Glutamatergic neuron (in vitro differentiated cells): ENCODE measurements around the gene TMEM132C. TPM values are rescaled to one million over a fixed set of nuclear protein-coding genes. Genes with fewer than 3 reads are reported as not detected.
A peak's percentile ranks its signal among the peaks of the same experiment; 100 is the strongest.

Experiments used
- DNase-seq: peaks from one replicate; pipeline ENCODE4 v3.0.0; 2022
- H3K27ac Mint-ChIP-seq: one replicate; pipeline ENCODE4 v1.8.0; 2020; ENCODE audit warnings: mild to moderate bottlenecking, mixed read lengths, inconsistent platforms; ENCODE audit not compliant: unreplicated experiment
- H3K27me3 Mint-ChIP-seq: one replicate; pipeline ENCODE4 v1.8.0; 2020; ENCODE audit warnings: mild to moderate bottlenecking, moderate library complexity, mixed read lengths, inconsistent platforms; ENCODE audit not compliant: unreplicated experiment
- H3K36me3 Mint-ChIP-seq: one replicate; pipeline ENCODE4 v1.8.0; 2020; ENCODE audit warnings: mild to moderate bottlenecking, mixed read lengths, inconsistent platforms; ENCODE audit not compliant: unreplicated experiment
- H3K4me1 Mint-ChIP-seq: one replicate; pipeline ENCODE4 v1.8.0; 2020; ENCODE audit warnings: mild to moderate bottlenecking, low read depth, mixed read lengths, inconsistent platforms; ENCODE audit not compliant: unreplicated experiment
- H3K4me3 Mint-ChIP-seq: one replicate; pipeline ENCODE4 v1.8.0; 2020; ENCODE audit warnings: mild to moderate bottlenecking, mixed read lengths, inconsistent platforms; ENCODE audit not compliant: unreplicated experiment
- H3K9me3 Mint-ChIP-seq: one replicate; pipeline ENCODE4 v1.8.0; 2020; ENCODE audit warnings: mild to moderate bottlenecking, moderate library complexity, mixed read lengths, inconsistent platforms; ENCODE audit not compliant: unreplicated experiment
- microRNA-seq: library from miRNA; unstranded; fragments of <30 nt; microRNA quantifications from one replicate; pipeline ENCODE4, GENCODE V29; 2020; ENCODE audit not compliant: unreplicated experiment
- total RNA-seq: library from RNA; stranded (reverse); fragmentation: NEBNext Ultra II Directional; extraction: Animal tissue kit (Norgen Biotek cat#: 25700); gene quantifications from one replicate; pipeline ENCODE4 v1.2.1, GENCODE V29; 2021; ENCODE audit not compliant: unreplicated experiment
- TF ChIP-seq, protein P1 (sequence below): fragments of 200-600 bp; sonication (generic); IDR thresholded peaks from one replicate; pipeline ENCODE4 v1.5.0; 2021; ENCODE audit not compliant: partially characterized antibody, unreplicated experiment

Gene TMEM132C
- total RNA-seq, 1 donor from 2014 or later, result 8.0 TPM

DNA sequence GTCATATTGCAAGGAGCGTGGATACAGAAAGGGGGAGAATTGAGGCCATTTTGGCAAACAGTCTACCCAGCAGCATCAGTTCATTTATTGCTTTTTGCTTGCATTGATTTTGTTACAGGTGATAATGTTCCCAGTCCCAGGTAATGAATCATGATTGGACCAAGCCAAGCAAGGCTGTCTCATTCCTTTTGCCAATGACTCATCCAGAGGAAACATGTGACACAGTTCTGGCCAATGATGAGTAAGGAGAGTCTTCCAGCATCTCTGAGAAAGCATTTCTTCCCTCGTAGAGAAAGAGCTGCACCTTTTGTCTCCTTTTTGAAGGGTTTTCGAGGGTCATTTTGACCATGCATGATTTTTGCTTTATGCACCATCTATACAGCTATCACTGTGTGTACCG is 488.6 kb downstream of the TMEM132C start:
- H3K9me3 Mint-ChIP-seq, result peaks cover 4% of the 10 kb centered on the region
- DNase-seq, result no peak
- TF ChIP-seq, protein P1, sequence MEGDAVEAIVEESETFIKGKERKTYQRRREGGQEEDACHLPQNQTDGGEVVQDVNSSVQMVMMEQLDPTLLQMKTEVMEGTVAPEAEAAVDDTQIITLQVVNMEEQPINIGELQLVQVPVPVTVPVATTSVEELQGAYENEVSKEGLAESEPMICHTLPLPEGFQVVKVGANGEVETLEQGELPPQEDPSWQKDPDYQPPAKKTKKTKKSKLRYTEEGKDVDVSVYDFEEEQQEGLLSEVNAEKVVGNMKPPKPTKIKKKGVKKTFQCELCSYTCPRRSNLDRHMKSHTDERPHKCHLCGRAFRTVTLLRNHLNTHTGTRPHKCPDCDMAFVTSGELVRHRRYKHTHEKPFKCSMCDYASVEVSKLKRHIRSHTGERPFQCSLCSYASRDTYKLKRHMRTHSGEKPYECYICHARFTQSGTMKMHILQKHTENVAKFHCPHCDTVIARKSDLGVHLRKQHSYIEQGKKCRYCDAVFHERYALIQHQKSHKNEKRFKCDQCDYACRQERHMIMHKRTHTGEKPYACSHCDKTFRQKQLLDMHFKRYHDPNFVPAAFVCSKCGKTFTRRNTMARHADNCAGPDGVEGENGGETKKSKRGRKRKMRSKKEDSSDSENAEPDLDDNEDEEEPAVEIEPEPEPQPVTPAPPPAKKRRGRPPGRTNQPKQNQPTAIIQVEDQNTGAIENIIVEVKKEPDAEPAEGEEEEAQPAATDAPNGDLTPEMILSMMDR, result no peak
- no peaks in the 10 kb centered on the region for H3K36me3 Mint-ChIP-seq
- H3K4me1 Mint-ChIP-seq, result no peaks in the 10 kb centered on the region
- H3K4me3 Mint-ChIP-seq, result no peak overlapping the region
- H3K27me3 Mint-ChIP-seq, result peaks cover 2% of the 10 kb centered on the region
- no peak overlapping the region for H3K27ac Mint-ChIP-seq

Small RNA genes lying within 50 kb of the gene (microRNA-seq; reads per million reads assigned to microRNA genes)
- gene MIR3612, result 10.6 reads per million, percentile 51 among the genes with 10 or more reads in this experiment
- gene MIR4419B, result not detected
